ENCODE data around the gene NTRK3.
A peak's percentile ranks its signal among the peaks of the same experiment; 100 is the strongest.

NTRK3 gene

DNA sequence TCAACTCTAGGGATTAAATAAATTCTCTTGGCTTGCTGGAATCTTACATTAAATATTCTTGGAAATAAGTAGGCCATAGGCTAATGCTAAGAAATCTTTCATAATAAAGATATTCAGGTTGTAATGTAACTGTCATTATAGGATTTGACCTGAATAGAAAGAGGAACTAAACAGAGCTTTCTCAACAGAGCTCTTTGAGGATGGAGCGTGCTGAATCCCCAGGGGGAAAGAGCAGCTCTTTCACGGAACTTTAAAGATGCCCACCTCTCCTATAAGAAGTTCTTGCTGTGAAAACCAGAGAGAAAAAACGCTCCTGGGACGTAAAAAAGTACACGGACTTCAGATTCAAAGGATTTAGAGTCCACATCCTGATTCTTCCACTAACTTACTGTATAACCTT, 77.9 kb downstream of the NTRK3 start:
- no peak for DNase-seq (ENCODE audit: low read depth)

DNA sequence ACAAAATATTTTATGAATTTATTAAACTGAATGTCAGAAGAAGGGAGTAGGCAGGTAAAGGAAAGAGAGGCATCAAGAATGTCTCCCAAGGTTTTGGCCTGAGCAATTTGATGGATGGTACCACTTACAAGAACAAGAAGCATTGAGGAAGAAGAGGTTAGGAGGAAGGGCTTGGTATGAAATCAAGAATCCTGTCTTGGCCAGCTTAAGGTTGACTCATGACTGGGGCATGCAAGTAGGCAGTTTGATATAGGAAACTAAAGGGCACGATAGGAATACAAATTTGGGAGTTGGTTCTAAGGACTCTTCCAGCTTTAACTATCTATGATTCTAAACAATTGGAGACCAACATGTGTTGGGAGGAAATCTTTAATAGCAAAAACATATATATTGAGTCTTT, 79.1 kb downstream of the NTRK3 start:
- no peak for DNase-seq (ENCODE audit: low read depth)

DNA sequence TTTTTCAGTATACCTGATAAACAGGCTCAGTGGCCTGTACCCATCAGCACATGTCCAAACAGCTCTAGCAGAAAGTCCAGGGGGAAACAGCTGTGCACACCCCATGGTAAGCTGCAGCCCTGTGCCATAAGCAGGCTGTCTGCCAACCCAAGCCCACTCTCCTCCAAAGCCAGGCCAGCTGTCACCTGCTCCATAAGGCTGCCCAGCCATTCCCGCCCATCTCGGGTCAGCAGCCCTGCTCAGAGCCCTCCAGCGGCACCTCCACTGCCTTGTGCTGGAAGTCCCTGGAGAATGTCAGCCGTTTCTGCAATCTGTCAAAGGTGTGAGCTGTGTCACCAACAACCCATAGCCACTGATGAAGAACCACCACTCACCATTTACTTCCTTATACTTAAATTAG, 82.0 kb downstream of the NTRK3 start:
- no peak for DNase-seq (ENCODE audit: low read depth)

GRCh38 chr15:88166082-88166993, 90.2 kb downstream of the NTRK3 start:
- no peak for DNase-seq (ENCODE audit: low read depth)

GRCh38 chr15:88161636-88162035, 94.9 kb downstream of the NTRK3 start:
- DNase-seq (ENCODE audit: low read depth) = no peak

- DNase-seq (ENCODE audit: low read depth) = no peak
Measured at GRCh38 chr15:88155310-88155709, 101.2 kb downstream of the NTRK3 start.

GRCh38 chr15:88152672-88153071, 103.9 kb downstream of the NTRK3 start:
- DNase-seq (ENCODE audit: low read depth) = no peak

DNA sequence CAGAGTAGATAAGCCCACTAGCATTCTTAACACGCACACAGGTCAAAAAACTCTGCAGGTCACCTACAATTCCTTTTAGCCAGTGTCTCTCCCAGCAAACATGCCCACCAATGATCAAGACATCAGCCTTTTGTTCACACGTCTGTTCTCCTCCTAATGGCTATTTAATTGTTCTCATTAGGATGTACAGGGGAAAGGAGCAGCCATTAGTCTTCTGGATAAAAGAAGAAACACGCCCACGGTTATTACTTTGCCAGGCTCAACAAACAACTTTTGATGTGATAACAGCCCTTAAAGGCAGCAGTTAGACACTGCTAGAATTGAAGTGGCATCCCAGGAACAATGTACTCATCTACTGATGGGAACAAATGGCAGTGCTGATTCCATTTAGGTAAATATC, 108.8 kb downstream of the NTRK3 start:
- DNase-seq (ENCODE audit: low read depth) = no peak

- no peak for DNase-seq (ENCODE audit: low read depth)
Measured at GRCh38 chr15:88144921-88145653, 111.5 kb downstream of the NTRK3 start.

DNA sequence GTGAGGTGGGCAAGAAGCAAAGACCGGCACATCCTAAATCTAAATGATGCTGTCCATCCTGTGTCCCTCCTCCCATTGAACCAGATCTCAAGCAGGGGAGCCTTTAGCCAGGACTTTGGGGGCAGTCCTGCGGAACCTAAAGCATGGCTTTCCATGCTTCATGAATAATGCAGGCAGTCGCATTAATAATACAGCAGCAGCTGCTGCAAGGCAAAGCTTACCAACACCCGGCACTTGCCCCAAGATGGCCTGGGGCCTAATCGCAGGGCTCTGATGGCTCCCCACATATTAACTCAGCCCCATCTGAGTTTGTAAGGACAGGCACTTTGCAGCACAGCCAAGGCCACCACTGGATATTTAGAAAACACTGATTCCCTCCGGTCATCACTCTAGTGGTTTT, 114.4 kb downstream of the NTRK3 start:
- no peak for DNase-seq (ENCODE audit: low read depth)

DNA sequence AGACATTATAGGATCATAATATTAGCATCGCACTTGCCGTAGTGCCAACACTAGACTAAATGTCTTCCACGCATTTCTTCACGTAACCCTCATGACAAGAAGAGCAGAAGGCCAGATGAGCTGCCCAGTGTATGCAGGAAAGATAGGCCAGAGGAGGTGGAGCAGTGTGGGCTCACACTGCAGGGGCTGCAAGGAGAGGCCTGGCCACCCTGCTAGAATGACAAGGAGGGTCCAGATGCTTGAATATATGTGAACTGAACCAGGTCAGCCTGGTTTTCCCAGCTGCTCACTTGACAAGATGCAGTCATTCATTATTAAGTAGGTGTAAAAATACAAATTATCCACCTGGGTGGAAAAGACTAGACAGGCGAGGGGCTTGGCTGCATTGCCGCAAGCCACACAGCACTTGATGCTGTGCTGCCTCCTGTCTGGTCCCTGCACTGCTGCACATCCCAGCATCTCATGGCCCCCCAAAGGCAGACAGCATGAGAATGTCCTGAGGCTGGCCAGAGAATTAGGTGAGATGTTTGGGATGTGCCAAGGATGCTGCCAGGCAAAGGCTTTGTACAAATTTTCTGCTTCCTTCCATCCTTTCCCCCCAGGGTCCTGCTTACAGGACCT, 115.2 kb downstream of the NTRK3 start:
- DNase-seq (ENCODE audit: low read depth) = no peak

DNA sequence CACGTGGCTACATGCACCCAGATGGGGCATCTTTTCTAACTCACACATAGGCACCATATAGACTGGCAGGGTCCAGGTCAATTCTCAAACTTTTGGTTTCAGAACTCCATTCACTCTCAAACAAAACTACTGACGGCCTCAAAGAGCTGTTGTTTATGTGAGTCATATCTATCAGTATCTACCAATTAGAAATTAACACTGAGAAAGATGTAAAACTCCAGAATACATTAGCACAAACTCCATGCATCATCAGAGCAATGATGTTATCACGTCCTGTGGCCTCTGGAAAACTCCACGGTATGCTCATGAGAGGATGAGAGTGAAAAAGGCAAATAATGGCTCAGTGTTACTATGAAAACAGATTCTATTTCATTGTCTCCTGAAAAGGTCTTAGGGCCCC, 116.1 kb downstream of the NTRK3 start:
- DNase-seq (ENCODE audit: low read depth) = no peak

DNA sequence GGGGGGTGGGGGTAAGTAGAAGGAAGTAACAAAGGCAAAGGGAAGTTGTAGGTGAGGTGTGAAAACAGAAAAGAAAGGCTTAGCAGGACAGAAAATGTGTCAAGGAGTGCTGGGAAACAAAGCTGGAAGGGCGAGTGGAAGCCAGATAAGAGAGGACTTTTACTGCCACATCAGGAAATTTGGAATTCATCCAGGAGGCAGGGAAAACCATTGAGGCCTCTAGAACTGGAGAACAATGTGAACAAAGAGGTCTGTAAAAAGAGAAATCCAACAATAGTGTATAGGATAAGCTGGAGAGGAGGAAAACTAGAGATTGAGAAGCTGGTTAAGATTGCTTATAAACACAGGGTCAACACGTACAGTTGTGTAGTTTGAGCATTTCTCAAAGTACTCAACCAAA, 116.6 kb downstream of the NTRK3 start:
- DNase-seq (ENCODE audit: low read depth) = no peak

DNA sequence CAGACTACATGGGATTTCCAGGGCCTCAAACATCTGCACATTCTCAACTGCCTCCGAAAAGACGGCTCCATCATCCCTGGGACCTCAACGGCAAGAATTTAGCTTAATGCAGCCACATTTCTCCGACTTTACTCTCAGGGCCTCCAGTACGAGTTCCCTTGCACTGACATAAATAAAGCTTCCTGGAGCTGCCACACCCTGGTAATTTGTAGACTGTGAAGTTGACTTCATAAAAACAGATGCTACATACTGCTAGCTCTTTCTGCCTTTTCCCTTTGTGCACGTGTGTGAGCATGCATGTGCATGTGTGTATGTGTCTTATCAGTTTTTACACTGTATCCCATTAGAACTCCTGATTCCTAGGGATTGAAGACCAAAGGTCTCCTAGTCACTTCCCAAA, 122.7 kb downstream of the NTRK3 start:
- no peak for DNase-seq (ENCODE audit: low read depth)

DNA sequence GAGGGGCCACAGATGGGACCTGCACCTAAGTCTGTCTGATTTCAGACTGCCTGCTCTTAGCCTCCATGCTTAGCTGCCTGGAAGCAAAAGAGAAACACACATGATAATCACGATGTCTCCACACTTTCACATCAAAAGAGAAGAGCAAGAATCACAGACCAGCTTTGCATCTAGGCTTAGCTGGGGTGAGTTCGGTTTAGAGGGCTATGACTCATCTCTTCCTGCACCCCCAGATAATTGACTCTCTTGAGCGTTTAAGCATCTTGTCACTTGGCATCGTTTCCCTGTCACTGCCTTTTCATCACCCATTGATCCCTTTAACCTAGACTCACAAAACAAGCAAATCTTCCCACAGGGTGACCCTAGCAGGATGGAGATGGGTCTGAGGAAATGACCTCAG, 124.0 kb downstream of the NTRK3 start:
- DNase-seq (ENCODE audit: low read depth) = no peak

- no peak for DNase-seq (ENCODE audit: low read depth)
Measured at GRCh38 chr15:88131937-88132336, 124.6 kb downstream of the NTRK3 start.

- DNase-seq (ENCODE audit: low read depth) = no peak
Measured at GRCh38 chr15:88127432-88127790, 129.1 kb downstream of the NTRK3 start.

DNA sequence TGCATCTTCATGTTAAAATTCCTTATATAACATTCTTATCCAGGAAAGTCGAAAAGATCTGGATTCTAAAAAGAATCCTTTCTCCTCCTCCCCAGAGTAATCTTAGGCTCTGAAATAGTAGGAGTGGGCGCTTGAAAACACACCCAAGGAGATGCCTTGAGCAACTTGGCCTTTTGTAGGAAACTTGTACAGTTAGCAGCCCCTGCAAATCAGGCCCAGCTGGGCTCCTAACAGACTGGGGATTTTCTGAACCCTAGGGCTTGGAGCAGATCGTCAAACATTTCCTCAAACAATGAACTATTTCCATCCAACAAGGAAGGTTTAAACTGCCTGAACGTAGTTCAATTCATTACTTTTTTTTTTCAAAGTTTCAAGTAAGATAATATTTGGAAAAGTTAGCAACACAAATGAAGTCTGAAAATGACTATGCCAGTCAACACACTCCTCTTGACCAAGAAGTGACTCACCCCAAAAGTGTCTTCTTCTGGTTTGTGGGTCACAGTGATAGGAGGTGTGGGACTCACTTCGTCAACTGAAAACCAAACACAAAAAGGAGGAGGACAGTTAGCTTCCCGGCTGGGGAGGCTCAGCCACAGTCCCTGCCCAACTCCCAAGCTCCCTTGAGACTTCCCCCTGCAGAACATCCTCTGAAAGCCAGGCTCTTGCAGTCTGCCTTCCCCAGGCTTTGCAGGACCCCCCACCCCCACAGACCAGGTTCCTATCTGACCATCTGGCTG, 129.7 kb downstream of the NTRK3 start:
- peak; percentile 21 for DNase-seq (ENCODE audit: low read depth)

DNA sequence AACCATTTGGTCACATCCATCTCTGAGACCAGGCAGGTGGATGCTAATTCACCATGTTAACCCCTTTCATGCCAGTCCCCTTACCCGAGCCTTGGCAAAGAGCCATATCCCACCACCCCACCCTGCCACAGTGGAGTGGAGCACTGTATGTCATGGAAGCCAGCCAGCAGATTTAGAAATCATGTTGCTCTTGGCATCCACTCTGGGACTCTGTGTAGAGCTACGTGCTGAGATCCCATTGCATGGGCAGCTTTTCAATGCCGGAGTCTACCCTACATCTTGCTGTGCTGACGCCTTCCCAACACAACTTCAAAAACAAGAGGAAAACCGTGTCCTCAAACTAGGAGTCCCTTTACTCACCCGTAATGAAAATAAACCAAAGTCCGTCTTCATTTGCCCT, 131.0 kb downstream of the NTRK3 start:
- DNase-seq (ENCODE audit: low read depth) = no peak

- DNase-seq (ENCODE audit: low read depth) = no peak
Measured at GRCh38 chr15:88124199-88124598, 132.3 kb downstream of the NTRK3 start.

DNA sequence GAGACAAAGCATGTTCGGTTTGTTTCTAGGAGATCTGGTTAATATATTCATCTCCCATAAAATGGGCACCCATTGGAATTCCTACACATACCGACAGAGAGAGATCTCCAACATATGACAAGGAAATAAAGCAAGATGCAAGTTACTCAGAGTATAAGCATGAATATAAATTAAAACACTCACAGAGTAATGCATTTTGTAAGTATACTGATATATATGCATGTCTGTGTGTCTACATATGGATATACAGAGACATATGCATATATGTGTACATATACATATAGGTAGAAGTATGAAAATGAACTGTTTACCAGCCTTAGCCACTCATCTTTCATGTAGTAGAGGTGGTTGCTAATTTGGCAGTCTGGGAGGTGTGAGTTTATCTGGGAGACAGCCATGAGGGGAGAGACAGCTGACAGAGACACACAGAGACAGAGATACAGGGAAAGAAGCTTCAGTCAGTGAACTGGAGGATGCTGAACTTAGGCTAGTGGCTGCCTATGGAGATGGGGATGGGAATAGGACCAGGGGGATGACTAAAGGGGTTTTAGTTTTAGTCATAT, 134.5 kb downstream of the NTRK3 start:
- DNase-seq (ENCODE audit: low read depth) = no peak

- no peak for DNase-seq (ENCODE audit: low read depth)
Measured at GRCh38 chr15:88120026-88120425, 136.5 kb downstream of the NTRK3 start.
